GM20431 (cell line): ENCODE results near the gene PAFAH1B2.

ENCODE experiments used
- in situ Hi-C: fragments of 300-500 bp; cut with MseI, MboI; formaldehyde crosslinking; loops from one replicate; pipeline ENCODE4 v1.15.0; 2020; ENCODE audit warnings: low sequenced_read_pairs; ENCODE audit not compliant: unreplicated experiment

Gene PAFAH1B2

GRCh38 chr11:117218133-117218915 is 74.2 kb downstream of the PAFAH1B2 start:
- in situ Hi-C loops: no loop called here

GRCh38 chr11:117219001-117219400 is 74.9 kb downstream of the PAFAH1B2 start:
- in situ Hi-C loops: no loop called here

GRCh38 chr11:117219455-117219854 is 75.4 kb downstream of the PAFAH1B2 start:
- in situ Hi-C loops: no loop called here

GRCh38 chr11:117219995-117220394 is 75.9 kb downstream of the PAFAH1B2 start:
- in situ Hi-C loops: no loop called here

- in situ Hi-C loops: no loop called here
Observed at GRCh38 chr11:117220568-117220967, 76.5 kb downstream of the PAFAH1B2 start.

- in situ Hi-C loops: no loop called here
Observed at GRCh38 chr11:117220999-117221774, 77.1 kb downstream of the PAFAH1B2 start.

- in situ Hi-C loops: no loop called here
Observed at GRCh38 chr11:117221775-117222517, 77.9 kb downstream of the PAFAH1B2 start.

GRCh38 chr11:117222991-117223740 is 79.1 kb downstream of the PAFAH1B2 start:
- in situ Hi-C loops: no loop called here

- in situ Hi-C loops: no loop called here
Observed at GRCh38 chr11:117223741-117224689, 79.9 kb downstream of the PAFAH1B2 start.

GRCh38 chr11:117225553-117226170 is 81.6 kb downstream of the PAFAH1B2 start:
- in situ Hi-C loops: no loop called here
